Left ventricle myocardium inferior (tissue), 1 donor: ENCODE data around the gene TRIM17. TPM values are rescaled to one million over a fixed set of nuclear protein-coding genes. Genes with fewer than 3 reads are reported as not detected.

Experiments
- DNase-seq: peaks from one replicate; pipeline ENCODE4 v3.0.0-alpha.2; 2020
- H3K27ac ChIP-seq: fragments of 200-600 bp; replicated peaks from 2 replicates; pipeline ENCODE4 v1.8.0; 2021
- H3K27me3 ChIP-seq: fragments of 200-600 bp; 2 replicates; pipeline ENCODE4 v1.8.0; 2021; ENCODE audit warnings: low read depth
- H3K36me3 ChIP-seq: fragments of 200-600 bp; 2 replicates; pipeline ENCODE4 v1.8.0; 2021
- H3K4me1 ChIP-seq: fragments of 200-600 bp; 2 replicates; pipeline ENCODE4 v1.8.0; 2021
- H3K4me3 ChIP-seq: fragments of 200-600 bp; 2 replicates; pipeline ENCODE4 v1.8.0; 2021; ENCODE audit warnings: mild to moderate bottlenecking, moderate library complexity
- H3K9me3 ChIP-seq: fragments of 200-600 bp; replicated peaks from 2 replicates; pipeline ENCODE4 v1.8.0; 2021
- CTCF ChIP-seq: fragments of 200-600 bp; IDR thresholded peaks from 2 replicates; pipeline ENCODE4 v1.8.0; 2021; ENCODE audit warnings: antibody characterized with exemption, mild to moderate bottlenecking, borderline replicate concordance
- intact Hi-C: fragments of 100-400 bp; cut with micrococcal nuclease; formaldehyde crosslinking; loops from one replicate; pipeline ENCODE4 v1.11.0; 2022
- total RNA-seq: library from RNA; stranded (reverse); fragmentation: NEBNext Ultra II Directional; extraction: Animal tissue kit (Norgen Biotek cat#: 25700); gene quantifications from one replicate; pipeline ENCODE4 v1.2.1, GENCODE V29; 2021
- donor health status: DM: no; HTN: yes; CAD: no; lungs with severe emphysema.

TRIM17 gene
- total RNA-seq, 1 donor from 2014 or later = 0.36 TPM

GRCh38 chr1:228392111-228392936, 24.3 kb downstream of the TRIM17 start:
- H3K36me3 ChIP-seq = peaks cover 39% of the 10 kb centered on the region
- intact Hi-C loops = no loop called here
- no peak overlapping the region for H3K27ac ChIP-seq
- TF ChIP-seq CTCF = no peak
- peaks cover 16% of the 10 kb centered on the region for H3K4me1 ChIP-seq
- no peaks in the 10 kb centered on the region for H3K9me3 ChIP-seq
- no peaks in the 10 kb centered on the region for H3K27me3 ChIP-seq
- DNase-seq = no peak
- no peak overlapping the region for H3K4me3 ChIP-seq

GRCh38 chr1:228391411-228392020, 25.1 kb downstream of the TRIM17 start:
- Histone ChIP-seq H3K9me3 (no peaks in the 10 kb centered on the region), H3K4me3 (no peak overlapping the region), H3K27ac (no peak overlapping the region), H3K36me3 (peaks cover 31% of the 10 kb centered on the region), H3K4me1 (peaks cover 16% of the 10 kb centered on the region), H3K27me3 (no peaks in the 10 kb centered on the region)
- TF ChIP-seq CTCF = no peak
- intact Hi-C loops = no loop called here
- DNase-seq = no peak

GRCh38 chr1:228390649-228391048, 26.0 kb downstream of the TRIM17 start:
- H3K27me3 ChIP-seq = no peaks in the 10 kb centered on the region
- intact Hi-C loops = no loop called here
- peaks cover 22% of the 10 kb centered on the region for H3K36me3 ChIP-seq
- TF ChIP-seq CTCF = no peak
- H3K9me3 ChIP-seq = no peaks in the 10 kb centered on the region
- no peak overlapping the region for H3K27ac ChIP-seq
- no peak for DNase-seq
- no peak overlapping the region for H3K4me3 ChIP-seq
- peaks cover 16% of the 10 kb centered on the region for H3K4me1 ChIP-seq

GRCh38 chr1:228387321-228387720, 29.3 kb downstream of the TRIM17 start:
- H3K4me1 ChIP-seq = no peaks in the 10 kb centered on the region
- peaks cover 2% of the 10 kb centered on the region for H3K36me3 ChIP-seq
- H3K4me3 ChIP-seq = no peak overlapping the region
- H3K9me3 ChIP-seq = no peaks in the 10 kb centered on the region
- intact Hi-C loops = no loop called here
- no peak for DNase-seq
- H3K27ac ChIP-seq = no peak overlapping the region
- H3K27me3 ChIP-seq = no peaks in the 10 kb centered on the region
- no peak for TF ChIP-seq CTCF

GRCh38 chr1:228385232-228385631, 31.4 kb downstream of the TRIM17 start:
- no peak for TF ChIP-seq CTCF
- Histone ChIP-seq H3K4me3 (no peak overlapping the region), H3K9me3 (no peaks in the 10 kb centered on the region), H3K27me3 (no peaks in the 10 kb centered on the region), H3K4me1 (no peaks in the 10 kb centered on the region), H3K36me3 (no peaks in the 10 kb centered on the region), H3K27ac (no peak overlapping the region)
- no peak for DNase-seq
- intact Hi-C loops = no loop called here
